OCI-LY7 (cell line): Measurements from ENCODE around the gene TM4SF1. TPM values are rescaled to one million over a fixed set of nuclear protein-coding genes. Genes with fewer than 3 reads are reported as not detected.

ENCODE experiments used
- BruUV-seq: library from RNA; stranded (reverse); fragments of 400-500 nt; replicated peaks from 2 replicates; lab custom pipeline; 2021; lab: Mats Ljungman, UMichigan
- CTCF ChIA-PET: fragments of 300-600 bp; sonication (Branson Sonifier 250); formaldehyde crosslinking; loops from one replicate; lab custom pipeline; 2022; ENCODE audit warnings: antibody characterized with exemption; ENCODE audit not compliant: unreplicated experiment; lab: Charles Lee
- POLR2A ChIA-PET: fragments of 300-600 bp; sonication (Branson Sonifier 250); formaldehyde crosslinking; loops from one replicate; lab custom pipeline; 2022; ENCODE audit warnings: antibody characterized with exemption; lab: Charles Lee
- DNase-seq: peaks from one replicate; pipeline ENCODE4 v3.0.0-alpha.2; 2015; ENCODE audit warnings: low spot score
- H2AFZ ChIP-seq: fragments of 200-600 bp; sonication (generic), shearing (Covaris generic); 2 replicates; pipeline ENCODE4 v1.6.1; 2014; ENCODE audit warnings: mild to moderate bottlenecking, antibody characterized with exemption, low read length, moderate library complexity
- H3K27ac ChIP-seq: fragments of 200-600 bp; sonication (generic); 2 replicates; pipeline ENCODE4 v1.5.1; 2014; ENCODE audit warnings: mixed run types, low read depth, mild to moderate bottlenecking, moderate library complexity, low read length, inconsistent platforms; ENCODE audit not compliant: poor library complexity, severe bottlenecking
- H3K36me3 ChIP-seq: fragments of 200-600 bp; sonication (generic); 2 replicates; pipeline ENCODE4 v1.6.1; 2014; ENCODE audit warnings: mild to moderate bottlenecking, antibody characterized with exemption, low read length, moderate library complexity, mixed read lengths; ENCODE audit not compliant: insufficient read depth
- H3K4me1 ChIP-seq: fragments of 200-600 bp; sonication (generic); 2 replicates; pipeline ENCODE4 v1.5.1; 2014; ENCODE audit warnings: mild to moderate bottlenecking, low read length; ENCODE audit not compliant: insufficient read depth, poor library complexity, severe bottlenecking
- H3K4me2 ChIP-seq: fragments of 200-600 bp; sonication (generic); 2 replicates; pipeline ENCODE4 v1.6.1; 2014; ENCODE audit warnings: mild to moderate bottlenecking, low read length
- H3K4me3 ChIP-seq: fragments of 200-600 bp; sonication (generic); 2 replicates; pipeline ENCODE4 v1.5.1; 2014; ENCODE audit warnings: mild to moderate bottlenecking, low read depth, low read length; ENCODE audit not compliant: poor library complexity, severe bottlenecking
- H3K79me2 ChIP-seq: fragments of 200-600 bp; sonication (generic); 2 replicates; pipeline ENCODE4 v1.6.1; 2016; ENCODE audit warnings: low read depth, mild to moderate bottlenecking, low read length, moderate library complexity, mixed read lengths; ENCODE audit not compliant: insufficient read depth
- H3K9me2 ChIP-seq: fragments of 200-600 bp; sonication (generic); 2 replicates; pipeline ENCODE4 v1.6.1; 2016; ENCODE audit warnings: mild to moderate bottlenecking, low read length, mixed read lengths; ENCODE audit not compliant: insufficient read depth
- H3K9me3 ChIP-seq: fragments of 200-600 bp; sonication (generic); 2 replicates; pipeline ENCODE4 v1.6.1; 2014; ENCODE audit warnings: mild to moderate bottlenecking, mixed run types, low read length, mixed read lengths
- H4K20me1 ChIP-seq: fragments of 200-600 bp; sonication (generic); 2 replicates; pipeline ENCODE4 v1.6.1; 2014; ENCODE audit warnings: mild to moderate bottlenecking, antibody characterized with exemption, low read length, moderate library complexity, mixed read lengths; ENCODE audit not compliant: insufficient read depth
- CTCF ChIP-seq: fragments of 200-600 bp; sonication (generic); conservative IDR thresholded peaks from 2 replicates; pipeline ENCODE4 v1.5.1; 2014; ENCODE audit warnings: mild to moderate bottlenecking, antibody characterized with exemption, low read length, moderate library complexity, mixed read lengths
- EZH2phosphoT487 ChIP-seq: fragments of 200-600 bp; sonication (generic); IDR thresholded peaks from 2 replicates; pipeline ENCODE4 v1.6.1; 2018; ENCODE audit warnings: low read depth, borderline replicate concordance, mild to moderate bottlenecking, mixed run types, antibody characterized with exemption, low read length, moderate library complexity, mixed read lengths
- intact Hi-C: fragments of 100-400 bp; cut with micrococcal nuclease; formaldehyde crosslinking; loops from one replicate; pipeline ENCODE4 v1.10.0; 2022; ENCODE audit not compliant: unreplicated experiment
- total RNA-seq, 2 experiments: library from RNA; depleted of rRNA in 1 of 2; stranded (reverse); fragments of >200 nt in 1 of 2; shearing (Covaris generic) in 1 of 2; gene quantifications; 2 replicates each; pipeline ENCODE4 v1.2.3, GENCODE V29; 2014 to 2022

TM4SF1 gene
- total RNA-seq, 2 experiments from 2014 or later: not detected

- TF ChIP-seq EZH2phosphoT487 (no peak), CTCF (no peak)
- no peaks in the 10 kb centered on the region for H3K9me3 ChIP-seq
- ChIA-PET POLR2A (interaction anchor here (0.9 kb wide), 1 partner anchor 43 kb away, joined by 3 read pairs; no protein-coding TSS in a partner anchor), CTCF (no interaction called here)
- H4K20me1 ChIP-seq: no peaks in the 10 kb centered on the region
- BruUV-seq: no TSS peak
- no peak overlapping the region for H2AFZ ChIP-seq
- intact Hi-C loops: no loop called here
- no peak for DNase-seq
- H3K27ac ChIP-seq: no peak overlapping the region
- no peak overlapping the region for H3K4me3 ChIP-seq
- H3K36me3 ChIP-seq: no peaks in the 10 kb centered on the region
- H3K4me2 ChIP-seq: no peak overlapping the region
- H3K9me2 ChIP-seq: no peaks in the 10 kb centered on the region
- H3K79me2 ChIP-seq: no peaks in the 10 kb centered on the region
- no peaks in the 10 kb centered on the region for H3K4me1 ChIP-seq
Measured at GRCh38 chr3:149321640-149322039, 55.8 kb downstream of the TM4SF1 start.

- CTCF ChIA-PET: no interaction called here
- no peak overlapping the region for H3K4me3 ChIP-seq
Measured at GRCh38 chr3:149321136-149321535, 56.3 kb downstream of the TM4SF1 start.

More at GRCh38 chr3:149321136-149321535, 56.3 kb downstream of the TM4SF1 start:
- no peaks in the 10 kb centered on the region for H3K9me3 ChIP-seq
- BruUV-seq: no TSS peak
- no peak overlapping the region for H3K4me2 ChIP-seq
- no peaks in the 10 kb centered on the region for H3K4me1 ChIP-seq
- H3K27ac ChIP-seq: no peak overlapping the region
- TF ChIP-seq EZH2phosphoT487: no peak
- TF ChIP-seq CTCF: no peak
- intact Hi-C loops: no loop called here
- H3K79me2 ChIP-seq: no peaks in the 10 kb centered on the region
- no peaks in the 10 kb centered on the region for H3K36me3 ChIP-seq
- H4K20me1 ChIP-seq: no peaks in the 10 kb centered on the region
- no peak overlapping the region for H2AFZ ChIP-seq
- H3K9me2 ChIP-seq: no peaks in the 10 kb centered on the region
- DNase-seq: no peak
- POLR2A ChIA-PET: no interaction called here
